ENCODE measurements around the gene RNASE11. TPM values are rescaled to one million over a fixed set of nuclear protein-coding genes. Genes with fewer than 3 reads are reported as not detected.

Gene RNASE11
- total and polyA plus RNA-seq, 10 of the 15 experiments (the other 5 are each of a cell fraction or from before 2014, with no cell fraction given), result not detected

DNA sequence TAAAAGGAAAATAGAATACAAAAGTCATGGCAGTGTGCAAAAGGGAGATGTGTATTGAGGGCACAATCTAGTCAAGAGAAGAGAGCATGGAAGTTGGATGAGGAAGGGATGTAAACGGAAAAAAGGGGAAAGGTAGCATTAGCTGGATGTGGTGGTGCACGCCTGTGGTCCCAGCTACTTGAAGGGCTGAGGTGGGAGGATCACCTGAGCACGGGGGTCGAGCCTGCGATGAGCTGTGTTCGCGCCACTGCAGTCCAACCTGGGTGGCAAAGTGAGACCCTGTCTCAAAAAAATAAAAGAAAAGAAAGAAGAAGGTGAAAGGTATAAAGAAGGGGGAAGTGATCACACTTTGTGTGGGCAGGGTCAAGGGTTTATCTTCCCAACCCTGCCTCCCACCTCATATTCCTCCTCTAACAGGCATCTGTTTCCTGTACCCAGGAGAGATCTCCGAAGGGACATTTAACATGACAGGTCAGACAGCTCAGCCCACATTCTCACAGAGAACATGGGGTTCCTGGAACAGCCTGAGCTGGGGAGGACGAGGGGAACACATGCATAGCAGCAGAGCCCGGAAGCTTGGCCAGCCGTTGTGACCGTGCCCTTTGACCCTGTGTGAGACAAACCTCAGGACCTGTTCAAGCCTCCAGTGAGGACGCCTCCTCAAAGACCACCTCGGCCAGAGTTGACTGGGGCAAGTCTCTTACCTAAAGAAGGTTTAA lies 8.9 kb downstream of the RNASE11 start:
- no peak overlapping the region for H3K4me3 ChIP-seq
- H3K4me2 ChIP-seq (ENCODE audit: control insufficient read depth, insufficient read depth), result no peak overlapping the region
- in situ Hi-C loops (cut with MboI), result no loop called here
- FAIRE-seq, result no peak
- H4K20me1 ChIP-seq (ENCODE audit: control insufficient read depth, insufficient read depth), result no peaks in the 10 kb centered on the region
- SMC1A ChIA-PET (ENCODE audit: uncharacterized antibody, unreplicated experiment), result no interaction called here
- no peak for DNase-seq (ENCODE audit: low read depth, low spot score)
- RAD21 ChIA-PET (ENCODE audit: unreplicated experiment), result no interaction called here
- WGBS (ENCODE audit: insufficient coverage, insufficient replicate concordance, low lambda C conversion rate, missing lambda C conversion rate), result 40% methylated on average over 14 of the region's 14 CpGs
- no peak for ATAC-seq
- no peaks in the 10 kb centered on the region for H3K79me2 ChIP-seq (ENCODE audit: control insufficient read depth, insufficient read depth, low read length)
- TF ChIP-seq NFYB (IDR thresholded peaks at IDR 0.05; ENCODE audit: insufficient read depth, low read depth, low read length), result no peak
- TF ChIP-seq PAX5 (IDR thresholded peaks at IDR 0.05; ENCODE audit: borderline replicate concordance, low read depth, low read length), result no peak
- TF ChIP-seq TCF12 (IDR thresholded peaks at IDR 0.05; ENCODE audit: low read depth, low read length), result no peak
- TF ChIP-seq HDAC6 (IDR thresholded peaks at IDR 0.05; ENCODE audit: unreplicated experiment), result no peak
- no peak for TF ChIP-seq TBL1XR1 (IDR thresholded peaks at IDR 0.05; ENCODE audit: low read depth, low read length)
- no peak for TF ChIP-seq SMARCA5 (IDR thresholded peaks at IDR 0.05)
- TF ChIP-seq POLR2A (IDR thresholded peaks at IDR 0.05; ENCODE audit: low read depth, low read length), result no peak
- no peak for TF ChIP-seq IKZF2 (IDR thresholded peaks at IDR 0.05)
- no peak for TF ChIP-seq KLF5 (IDR thresholded peaks at IDR 0.05; ENCODE audit: partially characterized antibody)
- no peak for TF ChIP-seq ZNF622 (IDR thresholded peaks at IDR 0.05)
- TF ChIP-seq ATF2 (IDR thresholded peaks at IDR 0.05; ENCODE audit: low read length), result no peak
- no peak for TF ChIP-seq ZNF24 (IDR thresholded peaks at IDR 0.05)
- no peak for TF ChIP-seq IKZF1 (conservative IDR thresholded peaks at IDR 0.05)
- TF ChIP-seq RB1 (IDR thresholded peaks at IDR 0.05; ENCODE audit: borderline replicate concordance), result no peak
- no peak overlapping the region for H2AFZ ChIP-seq (ENCODE audit: control insufficient read depth, low read depth, low read length)
- no TSS peak for BruUV-seq (replicated peaks)
- H3K9ac ChIP-seq (ENCODE audit: control insufficient read depth, insufficient read depth, low read length), result no peak overlapping the region
- H3K27ac ChIP-seq (ENCODE audit: control insufficient read depth, insufficient read depth), result no peak overlapping the region
- H3K27me3 ChIP-seq (replicated peaks in 1 of 2; ENCODE audit: control insufficient read depth in 2 of 2, insufficient read depth in 2 of 2, low read length in 1 of 2), result no peaks in the 10 kb centered on the region; a peak in 1 of 4 replicates
- no peaks in the 10 kb centered on the region for H3K9me3 ChIP-seq (replicated peaks; ENCODE audit: control insufficient read depth, insufficient read depth, low read length)
- POLR2A ChIA-PET, result no interaction called here
- CTCF ChIA-PET, result interaction anchor here (0.7 kb wide), 1 partner anchor 30 kb away, joined by 3 read pairs; no protein-coding TSS in a partner anchor
- no peaks in the 10 kb centered on the region for H3K4me1 ChIP-seq (ENCODE audit: control insufficient read depth, insufficient read depth, low read length)
- intact Hi-C loops (cut with micrococcal nuclease; ENCODE audit: unreplicated experiment), result no loop called here
- no peaks in the 10 kb centered on the region for H3K36me3 ChIP-seq (ENCODE audit: control insufficient read depth in 2 of 2, insufficient read depth in 2 of 2, low read length in 1 of 2)
